CD4-positive, alpha-beta T cell (primary cell): ENCODE data around the gene SRGAP1. TPM values are rescaled to one million over a fixed set of nuclear protein-coding genes. Genes with fewer than 3 reads are reported as not detected.

Experiments used
- ATAC-seq: fragments of 200-7000 bp; cut with Tn5 transposase; one replicate; pipeline ENCODE4 v1.10.0; 2022; ENCODE audit warnings: mild to moderate bottlenecking; ENCODE audit not compliant: poor library complexity
- CTCF ChIA-PET: fragments of 350-600 bp; sonication (Branson Sonifier 250); formaldehyde crosslinking; loops from one replicate; lab custom pipeline; 2021; ENCODE audit warnings: antibody characterized with exemption, inconsistent platforms; lab: Charles Lee
- POLR2A ChIA-PET: fragments of 350-600 bp; sonication (Branson Sonifier 250); formaldehyde crosslinking; loops from one replicate; lab custom pipeline; 2021; ENCODE audit warnings: antibody characterized with exemption, inconsistent platforms; lab: Charles Lee
- DNase-seq, 14 experiments: peaks; one replicate each; pipeline ENCODE4 v3.0.0-alpha.2; 2013 to 2020; ENCODE audit warnings: mixed read lengths in 2 of 14
- H3K27ac ChIP-seq, 2 donors: one replicate each; pipeline versions ENCODE4 v1.5.1 to v1.7.0; 2013; ENCODE audit warnings: low read length in 2 of 2, low read depth in 1 of 2, mild to moderate bottlenecking in 1 of 2
- H3K27me3 ChIP-seq, 2 experiments: 1 replicate in 1 of 2; 2 replicates in 1 of 2; pipeline versions ENCODE4 v1.6.1 to v1.7.0; 2013; ENCODE audit warnings: low read length in 2 of 2, control low read depth in 1 of 2, mild to moderate bottlenecking in 1 of 2, moderate library complexity in 1 of 2; ENCODE audit not compliant: insufficient read depth in 2 of 2, control insufficient read depth in 1 of 2
- H3K36me3 ChIP-seq: one replicate; pipeline ENCODE4 v1.6.1; 2013; ENCODE audit warnings: low read length, control low read depth; ENCODE audit not compliant: insufficient read depth
- H3K4me1 ChIP-seq: one replicate; pipeline ENCODE4 v1.6.1; 2013; ENCODE audit warnings: low read length, control low read depth; ENCODE audit not compliant: insufficient read depth
- H3K4me3 ChIP-seq: one replicate; pipeline ENCODE4 v1.5.1; 2013; ENCODE audit warnings: mild to moderate bottlenecking, low read length, moderate library complexity
- H3K9me3 ChIP-seq, 2 experiments: 1 replicate in 1 of 2; 2 replicates in 1 of 2; pipeline versions ENCODE4 v1.6.1 to v1.7.0; 2013; ENCODE audit warnings: low read length in 2 of 2, mild to moderate bottlenecking in 2 of 2, control low read depth in 1 of 2, moderate library complexity in 1 of 2; ENCODE audit not compliant: control insufficient read depth in 1 of 2, insufficient read depth in 1 of 2
- H3K27ac Mint-ChIP-seq: one replicate; pipeline ENCODE4 v1.8.0; 2020; ENCODE audit warnings: mixed read lengths
- H3K27me3 Mint-ChIP-seq: one replicate; pipeline ENCODE4 v1.8.0; 2021; ENCODE audit warnings: mixed read lengths
- H3K36me3 Mint-ChIP-seq: one replicate; pipeline ENCODE4 v1.8.0; 2021; ENCODE audit warnings: low read depth, mixed read lengths
- H3K4me1 Mint-ChIP-seq: one replicate; pipeline ENCODE4 v1.8.0; 2021; ENCODE audit warnings: low read depth, mixed read lengths
- H3K4me3 Mint-ChIP-seq: one replicate; pipeline ENCODE4 v1.8.0; 2020; ENCODE audit warnings: mild to moderate bottlenecking, mixed read lengths
- H3K9me3 Mint-ChIP-seq: one replicate; pipeline ENCODE4 v1.8.0; 2020; ENCODE audit warnings: mixed read lengths
- CTCF ChIP-seq: fragments of 200-600 bp; IDR thresholded peaks from one replicate; pipeline ENCODE4 v1.8.0; 2022; ENCODE audit warnings: antibody characterized with exemption, mild to moderate bottlenecking
- intact Hi-C, 2 experiments: fragments of 100-400 bp; cut with DNase I in 1 of 2; cut with micrococcal nuclease in 1 of 2; formaldehyde crosslinking; loops; one replicate each; pipeline versions ENCODE4 v1.15.1 to v1.9.0; 2023 to 2025; cut with DNase I, micrococcal nuclease
- total RNA-seq, 174 experiments: library from RNA in 2 of 174; stranded (reverse) in 2 of 174; gene quantifications; one replicate each; pipeline ENCODE4 v1.2.3 and lab custom pipeline; 2021 to 2026

The SRGAP1 gene
- total RNA-seq, 2 experiments from 2014 or later = 0.03 TPM; not detected in 1

GRCh38 chr12:64064706-64065105, 220.2 kb downstream of the SRGAP1 start:
- Histone ChIP-seq H3K36me3 (no peaks in the 10 kb centered on the region), H3K27ac (no peak overlapping the region), H3K4me3 (no peak overlapping the region), H3K27me3 (peaks cover 0 to 4% of the 10 kb centered on the region in 2 experiments), H3K4me1 (no peaks in the 10 kb centered on the region), H3K9me3 (peaks cover 0 to 4% of the 10 kb centered on the region in 2 experiments)
- intact Hi-C loops = no loop called here
- H3K4me1 Mint-ChIP-seq = no peaks in the 10 kb centered on the region
- no peaks in the 10 kb centered on the region for H3K9me3 Mint-ChIP-seq
- ATAC-seq (no peak), DNase-seq (no peak)
- H3K27ac Mint-ChIP-seq = no peak overlapping the region
- H3K27me3 Mint-ChIP-seq = peaks cover 13% of the 10 kb centered on the region
- ChIA-PET CTCF (no interaction called here), POLR2A (no interaction called here)
- no peak overlapping the region for H3K4me3 Mint-ChIP-seq
- TF ChIP-seq CTCF = no peak
- no peaks in the 10 kb centered on the region for H3K36me3 Mint-ChIP-seq

GRCh38 chr12:64065881-64066451, 221.5 kb downstream of the SRGAP1 start:
- Mint-ChIP-seq H3K27me3 (peaks cover 13% of the 10 kb centered on the region), H3K4me1 (no peaks in the 10 kb centered on the region), H3K27ac (no peak overlapping the region), H3K4me3 (no peak overlapping the region), H3K9me3 (no peaks in the 10 kb centered on the region), H3K36me3 (no peaks in the 10 kb centered on the region)
- CTCF ChIA-PET = no interaction called here
- POLR2A ChIA-PET = no interaction called here
- intact Hi-C loops = no loop called here
- H3K4me1 ChIP-seq = no peaks in the 10 kb centered on the region
- TF ChIP-seq CTCF = no peak
- H3K36me3 ChIP-seq = no peaks in the 10 kb centered on the region
- H3K27ac ChIP-seq = no peak overlapping the region
- H3K27me3 ChIP-seq = peaks cover 0 to 4% of the 10 kb centered on the region in 2 experiments
- peaks cover 0 to 4% of the 10 kb centered on the region in 2 experiments for H3K9me3 ChIP-seq
- no peak overlapping the region for H3K4me3 ChIP-seq
- no peak for DNase-seq
- ATAC-seq = no peak

- intact Hi-C loops = no loop called here
- no peak for DNase-seq
- CTCF ChIA-PET = no interaction called here
Measured at GRCh38 chr12:64066776-64067175, 222.3 kb downstream of the SRGAP1 start.

More at GRCh38 chr12:64066776-64067175, 222.3 kb downstream of the SRGAP1 start:
- Histone ChIP-seq H3K9me3 (peaks cover 0 to 4% of the 10 kb centered on the region in 2 experiments), H3K27me3 (peaks cover 0 to 4% of the 10 kb centered on the region in 2 experiments), H3K4me1 (no peaks in the 10 kb centered on the region), H3K27ac (no peak overlapping the region), H3K4me3 (no peak overlapping the region), H3K36me3 (no peaks in the 10 kb centered on the region)
- TF ChIP-seq CTCF = no peak
- Mint-ChIP-seq H3K27ac (no peak overlapping the region), H3K27me3 (peaks cover 13% of the 10 kb centered on the region), H3K4me3 (no peak overlapping the region), H3K9me3 (no peaks in the 10 kb centered on the region), H3K36me3 (no peaks in the 10 kb centered on the region), H3K4me1 (no peaks in the 10 kb centered on the region)
- no peak for ATAC-seq
- POLR2A ChIA-PET = no interaction called here
